Measurements from ENCODE around the gene KCNH3. TPM values are rescaled to one million over a fixed set of nuclear protein-coding genes. Genes with fewer than 3 reads are reported as not detected.

KCNH3 gene
- total and polyA plus RNA-seq, 2 of the 8 experiments (the other 6 are each of a cell fraction or from before 2014, with no cell fraction given): 0.24 to 0.50 TPM

DNA sequence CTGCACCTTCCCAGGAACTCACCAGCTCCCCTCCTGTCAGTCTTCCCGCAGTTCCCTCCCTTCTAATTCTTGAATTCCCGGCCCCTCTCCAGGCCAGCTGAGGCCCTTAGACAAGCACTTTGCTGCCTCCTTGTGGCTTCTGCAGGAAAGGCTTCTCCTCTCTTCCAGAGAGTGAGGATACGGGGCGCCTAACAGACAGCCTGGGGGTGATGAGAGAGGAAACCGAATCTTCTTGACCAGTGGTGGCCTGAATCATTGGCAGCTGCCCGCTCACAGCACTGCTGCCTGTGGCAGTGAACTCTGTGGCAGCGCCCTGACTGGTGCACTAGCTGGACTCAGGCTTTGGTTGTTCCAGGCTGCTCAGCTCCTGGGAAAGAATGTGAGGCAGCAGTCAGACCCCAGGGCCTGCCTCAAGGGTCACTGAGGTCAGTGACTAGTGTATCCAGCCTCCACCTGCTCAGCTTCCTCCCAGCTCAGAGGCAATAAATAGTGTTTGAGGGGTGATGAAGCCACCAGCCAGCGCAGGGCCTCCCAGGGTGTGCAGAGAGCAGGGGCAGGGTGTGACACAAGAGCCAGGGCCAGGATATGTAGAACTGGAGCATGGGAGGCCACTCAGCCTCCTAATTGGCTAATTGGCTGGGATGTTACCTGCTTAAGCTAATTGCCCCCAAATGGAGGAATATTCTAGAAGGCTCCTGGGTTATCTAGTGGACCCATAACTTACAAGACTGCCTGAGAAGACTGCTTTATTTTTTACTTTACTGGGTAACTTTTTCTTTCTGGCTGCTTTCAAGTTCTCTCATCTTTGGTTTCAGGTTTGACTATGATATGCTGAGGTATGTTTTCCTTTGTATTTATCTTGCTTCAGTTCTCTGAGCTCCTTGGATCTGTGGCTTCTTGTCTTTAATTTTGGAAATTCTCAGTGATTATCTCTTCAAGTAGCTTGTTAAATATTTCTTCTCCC lies 42.0 kb downstream of the KCNH3 start:
- H2BK5ac ChIP-seq (ENCODE audit: low read depth, low read length): no peak overlapping the region
- no peak overlapping the region for H2BK120ac ChIP-seq (replicated peaks; ENCODE audit: low read depth, low read length)
- H3K4me1 ChIP-seq (replicated peaks in 1 of 4; ENCODE audit: control insufficient read depth in 3 of 4, insufficient read depth in 4 of 4, low read length in 3 of 4): peaks cover 0 to 6% (median 4%) of the 10 kb centered on the region in 4 experiments; a peak in 4 of 7 replicates
- DNase-seq (ENCODE audit: low read depth in 1 of 2, low spot score in 2 of 2): peak; percentile 77 to 92
- CTCF ChIA-PET (ENCODE audit: partially characterized antibody): interaction anchor here (0.6 to 10.8 kb wide), 49 partner anchors 8 to 771 kb away, joined by 3 to 171 read pairs (median 5); partner anchors contain the start of genes C1QL4, DNAJC22, KCNH3 and PRPF40B
- H3K36me3 ChIP-seq (ENCODE audit: control insufficient read depth in 2 of 4, insufficient read depth in 4 of 4, low read length in 3 of 4): no peaks in the 10 kb centered on the region; a peak in 1 of 8 replicates
- 28% methylated on average over 8 of the region's 8 CpGs; no CpG with 5 or more reads in 1 of the 2 experiments for WGBS, 2 experiments (ENCODE audit: extremely low coverage in 1 of 2, insufficient coverage in 1 of 2, insufficient read length in 1 of 2, insufficient replicate concordance in 2 of 2, low coverage in 1 of 2, low lambda C conversion rate in 2 of 2, missing lambda C conversion rate in 1 of 2)
- no peaks in the 10 kb centered on the region for H3K27me3 ChIP-seq (replicated peaks in 1 of 4; ENCODE audit: control insufficient read depth in 3 of 4, extremely low read depth in 1 of 4, insufficient read depth in 3 of 4, low read length in 3 of 4)
- POLR2A ChIA-PET (ENCODE audit: partially characterized antibody): interaction anchor here (1.1 to 4.5 kb wide), 6 partner anchors 9 to 72 kb away, joined by 3 to 20 read pairs (median 5); partner anchors contain the start of gene MCRS1
- H3K4ac ChIP-seq (replicated peaks; ENCODE audit: insufficient read length, low read depth, low read length): no peak overlapping the region
- H3K79me2 ChIP-seq (ENCODE audit: control insufficient read depth in 1 of 2, insufficient read depth in 2 of 2, low read length in 2 of 2): no peaks in the 10 kb centered on the region; a peak in 1 of 4 replicates
- peak overlapping the region; percentile 6; the same call in 1 of the 2 replicates for H2BK15ac ChIP-seq (ENCODE audit: low read length)
- peak overlapping the region; percentile 16 for H4K91ac ChIP-seq (replicated peaks; ENCODE audit: insufficient read length, low read length)
- H4K5ac ChIP-seq (ENCODE audit: insufficient read length, low read depth, low read length): no peak overlapping the region
- no peak overlapping the region for H2BK20ac ChIP-seq (ENCODE audit: low read length)
- no peak overlapping the region for H3K18ac ChIP-seq (ENCODE audit: extremely low read depth, low read length)
- H4K20me1 ChIP-seq (replicated peaks in 1 of 2; ENCODE audit: control insufficient read depth in 1 of 2, insufficient read depth in 2 of 2, low read length in 2 of 2): peaks cover 2 to 14% of the 10 kb centered on the region in 2 experiments
- H3K23ac ChIP-seq (ENCODE audit: insufficient read length): no peak overlapping the region
- H4K8ac ChIP-seq (ENCODE audit: extremely low read depth, insufficient read depth, low read length): no peak overlapping the region
- H2BK12ac ChIP-seq (ENCODE audit: low read depth, low read length): no peak overlapping the region
- peak overlapping the region in 1 of 2 experiments; percentile 42; a peak in 2 of 4 replicates for H3K4me2 ChIP-seq (ENCODE audit: insufficient read depth in 1 of 2, low read depth in 2 of 2, low read length in 2 of 2)
- no peaks in the 10 kb centered on the region; the same call in 1 of the 2 replicates for H3K23me2 ChIP-seq (ENCODE audit: low read depth, low read length)
- H2AK5ac ChIP-seq (ENCODE audit: low read depth, low read length): no peak overlapping the region
- FAIRE-seq: peak; percentile 80
- no peak overlapping the region for H3K56ac ChIP-seq (replicated peaks; ENCODE audit: insufficient read length, low read depth, low read length)
- H3K9me3 ChIP-seq (ENCODE audit: insufficient read depth in 2 of 2, low read depth in 1 of 2, low read length in 1 of 2): no peaks in the 10 kb centered on the region
- H3K79me1 ChIP-seq (ENCODE audit: low read depth, low read length): no peaks in the 10 kb centered on the region; the same call in 1 of the 2 replicates
- no peak overlapping the region for H2AFZ ChIP-seq (ENCODE audit: low read length)
- no peak overlapping the region for H3K4me3 ChIP-seq (ENCODE audit: extremely low read depth in 1 of 4, insufficient read depth in 2 of 4, low read depth in 3 of 4, low read length in 4 of 4)
- H3K14ac ChIP-seq (ENCODE audit: insufficient read length): no peak overlapping the region
- H3K27ac ChIP-seq (ENCODE audit: low read depth, low read length): no peak overlapping the region
- peak overlapping the region in 1 of 4 experiments; percentile 10; a peak in 1 of 7 replicates for H3K9ac ChIP-seq (replicated peaks in 1 of 4; ENCODE audit: extremely low read depth in 1 of 4, low read depth in 3 of 4, low read length in 3 of 4)
- no peak for TF ChIP-seq GABPA (IDR thresholded peaks at IDR 0.05; ENCODE audit: borderline replicate concordance, insufficient read depth, low read length)
- TF ChIP-seq SIRT6 (IDR thresholded peaks at IDR 0.05; ENCODE audit: low read length): no peak
- no peak for TF ChIP-seq POU5F1 (IDR thresholded peaks at IDR 0.05; ENCODE audit: low read depth, low read length)
- no peak for TF ChIP-seq CHD2 (IDR thresholded peaks at IDR 0.05; ENCODE audit: low read length)
- TF ChIP-seq, protein P1, sequence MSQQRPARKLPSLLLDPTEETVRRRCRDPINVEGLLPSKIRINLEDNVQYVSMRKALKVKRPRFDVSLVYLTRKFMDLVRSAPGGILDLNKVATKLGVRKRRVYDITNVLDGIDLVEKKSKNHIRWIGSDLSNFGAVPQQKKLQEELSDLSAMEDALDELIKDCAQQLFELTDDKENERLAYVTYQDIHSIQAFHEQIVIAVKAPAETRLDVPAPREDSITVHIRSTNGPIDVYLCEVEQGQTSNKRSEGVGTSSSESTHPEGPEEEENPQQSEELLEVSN (IDR thresholded peaks at IDR 0.05): no peak
- no peak for TF ChIP-seq ZNF274 (IDR thresholded peaks at IDR 0.05; ENCODE audit: borderline replicate concordance, extremely low read depth, low read length)
- no peak for TF ChIP-seq GTF2F1 (IDR thresholded peaks at IDR 0.05; ENCODE audit: borderline replicate concordance, low read depth, low read length)
- no peak for TF ChIP-seq SAP30 (IDR thresholded peaks at IDR 0.05; ENCODE audit: insufficient read depth, insufficient replicate concordance, low read length)
- TF ChIP-seq FOSL1 (IDR thresholded peaks at IDR 0.05; ENCODE audit: insufficient read depth, low read depth, low read length): no peak

Data from H1 (cell line).